ENCODE results near the gene AGPS.
"Not testable (repeated sequence)": the region's sequence is repeated elsewhere in the genome, so short reads cannot be mapped to it uniquely, and the experiment has no call there.

AGPS gene

DNA sequence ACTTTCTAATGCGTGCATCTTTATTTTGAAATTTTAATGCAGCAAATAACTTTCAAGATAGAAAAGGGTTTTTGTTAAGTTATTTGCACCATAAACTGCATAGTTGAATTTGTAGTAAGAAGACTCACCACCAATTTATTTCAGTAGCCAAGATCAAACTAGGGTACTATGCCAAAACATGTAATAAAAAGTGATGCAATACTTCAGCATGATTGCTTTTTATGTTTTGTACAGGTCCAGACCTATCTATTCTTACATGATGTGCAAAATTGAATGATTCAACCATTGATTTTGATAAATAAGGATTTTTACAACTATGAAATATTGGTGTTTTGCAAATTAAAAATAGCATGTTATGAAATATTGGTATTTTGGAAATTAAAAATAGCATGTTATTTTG is 26.7 kb downstream of the AGPS start:
- peak; percentile 21 for DNase-seq (ENCODE audit: low read depth)
- TF ChIP-seq CTCF (IDR thresholded peaks at IDR 0.05; ENCODE audit: control insufficient read depth, extremely low read depth, insufficient read depth), result no peak
- no peak overlapping the region for H3K4me3 ChIP-seq (ENCODE audit: low read depth, low read length)

DNA sequence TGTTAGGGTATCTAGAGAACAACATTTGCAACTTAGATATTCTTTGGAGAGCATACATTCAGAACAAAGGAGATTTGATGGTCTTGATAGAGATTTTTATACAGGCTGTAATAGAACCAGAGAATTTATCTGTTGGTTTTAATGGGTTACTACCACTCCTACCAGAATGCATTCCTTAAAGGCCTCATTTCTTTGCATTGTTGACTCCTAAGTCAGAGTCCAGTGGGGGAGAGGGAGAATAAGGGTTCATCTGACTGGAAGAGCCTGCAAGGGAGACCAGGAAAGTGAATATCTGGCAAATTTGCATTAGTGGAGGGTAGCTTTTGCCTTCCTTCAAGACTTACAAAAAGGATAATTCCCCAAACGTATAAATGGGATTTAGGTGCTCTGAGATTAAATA is 29.7 kb downstream of the AGPS start:
- no peak for DNase-seq (ENCODE audit: low read depth)
- H3K4me3 ChIP-seq (ENCODE audit: low read depth, low read length), result no peak overlapping the region
- no peak for TF ChIP-seq CTCF (IDR thresholded peaks at IDR 0.05; ENCODE audit: control insufficient read depth, extremely low read depth, insufficient read depth)

DNA sequence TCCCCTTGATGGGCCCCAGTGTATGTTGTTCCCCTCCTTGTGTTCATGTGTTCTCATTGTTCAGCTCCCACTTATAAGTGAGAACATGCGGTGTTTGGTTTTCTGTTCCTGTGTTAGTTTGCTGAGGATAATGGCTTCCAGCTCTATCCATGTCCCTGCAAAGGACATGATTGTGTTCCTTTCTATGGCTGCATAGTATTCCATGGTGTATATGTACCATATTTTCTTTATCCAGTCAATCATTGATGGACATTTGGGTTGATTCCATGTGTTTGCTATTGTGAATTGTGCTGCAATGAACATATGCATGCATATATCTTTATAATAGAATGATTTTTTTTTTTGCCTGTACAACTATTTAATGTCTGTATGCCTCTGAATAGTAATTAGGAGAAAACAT is 31.5 kb downstream of the AGPS start:
- DNase-seq (ENCODE audit: low read depth); H3K4me3 ChIP-seq (ENCODE audit: low read depth, low read length): not testable (repeated sequence)

- DNase-seq (ENCODE audit: low read depth); H3K4me3 ChIP-seq (ENCODE audit: low read depth, low read length): not testable (repeated sequence)
Measured at GRCh38 chr2:177424620-177425019, 32.0 kb downstream of the AGPS start.

- DNase-seq (ENCODE audit: low read depth), result no peak
- H3K4me3 ChIP-seq (ENCODE audit: low read depth, low read length), result no peak overlapping the region
- no peak for TF ChIP-seq CTCF (IDR thresholded peaks at IDR 0.05; ENCODE audit: control insufficient read depth, extremely low read depth, insufficient read depth)
Measured at GRCh38 chr2:177427316-177427715, 34.7 kb downstream of the AGPS start.

DNA sequence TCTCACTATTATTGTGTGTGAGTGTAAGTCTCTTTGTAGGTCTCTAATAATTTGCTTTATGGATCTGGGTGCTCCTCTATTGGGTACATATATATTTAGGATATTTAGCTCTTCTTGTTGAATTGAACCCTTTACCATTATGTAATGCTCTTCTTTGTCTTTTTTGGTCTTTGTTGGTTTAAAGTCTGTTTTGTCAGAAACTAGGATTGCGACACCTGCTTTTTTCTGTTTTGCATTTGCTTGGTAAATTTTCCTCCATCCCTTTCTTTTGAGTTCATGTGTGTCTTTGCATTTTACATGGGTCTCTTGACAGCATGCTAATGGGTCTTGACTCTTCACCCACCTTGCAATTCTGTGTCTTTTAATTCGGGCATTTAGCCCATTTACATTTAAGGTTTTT is 35.4 kb downstream of the AGPS start:
- not testable (repeated sequence) for DNase-seq (ENCODE audit: low read depth); H3K4me3 ChIP-seq (ENCODE audit: low read depth, low read length)

DNA sequence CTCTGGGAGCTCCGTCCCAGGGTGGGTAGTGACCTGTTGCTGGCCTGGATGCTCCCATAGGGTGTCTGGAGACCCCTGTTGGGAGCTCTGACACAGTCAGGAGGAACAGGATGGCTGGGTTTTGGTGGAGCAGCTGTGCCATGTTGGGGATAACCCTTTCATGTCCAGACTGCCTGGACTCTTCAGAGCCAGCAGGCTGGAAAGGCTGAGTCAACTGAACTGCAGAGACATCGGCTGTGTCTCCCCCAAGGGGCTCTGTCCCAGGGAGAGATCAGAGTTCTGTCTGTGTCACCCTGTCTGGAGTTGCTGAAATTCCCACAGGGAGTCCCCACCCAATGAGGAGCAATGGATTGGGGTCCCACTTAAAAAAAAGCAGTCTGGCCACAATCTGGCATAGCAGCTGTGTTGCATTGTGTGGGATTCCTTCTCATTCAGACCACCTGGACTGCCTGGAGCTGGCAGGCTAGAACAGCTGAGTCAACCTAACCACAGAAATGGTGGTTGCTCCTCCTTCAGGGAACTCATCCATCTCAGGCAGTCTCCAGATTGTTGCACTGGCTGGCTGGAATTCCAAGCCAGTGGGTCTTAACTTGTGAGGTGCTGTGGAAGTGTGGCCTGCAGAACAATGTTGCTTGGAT is 37.2 kb downstream of the AGPS start:
- no peak overlapping the region for H3K4me3 ChIP-seq (ENCODE audit: low read depth, low read length)
- DNase-seq (ENCODE audit: low read depth), result no peak
- no peak for TF ChIP-seq CTCF (IDR thresholded peaks at IDR 0.05; ENCODE audit: control insufficient read depth, extremely low read depth, insufficient read depth)

DNA sequence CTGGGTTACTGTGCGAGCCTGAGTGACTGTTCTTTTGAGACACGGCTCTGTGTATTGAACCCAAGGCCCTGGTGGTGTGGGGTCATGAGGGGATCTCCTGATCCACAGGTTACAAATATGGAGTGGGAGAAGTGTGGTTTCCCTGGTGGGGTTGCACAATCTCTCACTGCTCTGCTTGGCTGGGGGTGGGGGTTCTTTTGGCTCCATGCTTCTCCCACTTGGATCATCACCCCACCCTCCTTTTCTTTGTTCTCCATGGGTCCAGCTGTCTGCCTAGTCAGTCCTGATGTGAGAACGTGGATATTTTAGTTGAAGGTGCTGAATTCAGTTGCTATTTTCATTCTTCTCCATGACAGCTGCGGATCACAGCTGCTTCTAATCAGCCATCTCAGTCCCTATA is 37.8 kb downstream of the AGPS start:
- DNase-seq (ENCODE audit: low read depth), result no peak
- no peak overlapping the region for H3K4me3 ChIP-seq (ENCODE audit: low read depth, low read length)
- TF ChIP-seq CTCF (IDR thresholded peaks at IDR 0.05; ENCODE audit: control insufficient read depth, extremely low read depth, insufficient read depth), result no peak

- DNase-seq (ENCODE audit: low read depth); H3K4me3 ChIP-seq (ENCODE audit: low read depth, low read length): not testable (repeated sequence)
Measured at GRCh38 chr2:177431111-177431725, 38.6 kb downstream of the AGPS start.
